Sigmoid colon (tissue), 4 donors: ENCODE results near the gene SLC6A9.

Source experiments
- CTCF ChIP-seq, 4 experiments: fragments of 450-650 bp in 3 of 4; fragments of 200-600 bp in 1 of 4; IDR thresholded peaks; one replicate each; pipeline ENCODE4 v1.5.1; 2016 to 2019; ENCODE audit warnings: antibody characterized with exemption in 4 of 4, mild to moderate bottlenecking in 3 of 4, moderate library complexity in 2 of 4
- EP300 ChIP-seq, 4 donors: sonication (generic); formaldehyde crosslinking; IDR thresholded peaks; one replicate each; pipeline ENCODE4 v1.6.1; 2017; ENCODE audit warnings: antibody characterized with exemption in 4 of 4
- POLR2A ChIP-seq, 2 donors: fragments of 450-650 bp; IDR thresholded peaks; one replicate each; pipeline ENCODE4 v1.6.1; 2016; ENCODE audit warnings: antibody characterized with exemption in 2 of 2, mild to moderate bottlenecking in 2 of 2, moderate library complexity in 2 of 2
- POLR2AphosphoS5 ChIP-seq, 4 donors: sonication (generic); formaldehyde crosslinking; IDR thresholded peaks; one replicate each; pipeline ENCODE4 v1.6.1; 2017; ENCODE audit warnings: antibody characterized with exemption in 4 of 4

- peak in 1 of 2 donors; percentile 45 for TF ChIP-seq POLR2A (IDR thresholded peaks at IDR 0.05)
- TF ChIP-seq CTCF (IDR thresholded peaks at IDR 0.05) = no peak
- TF ChIP-seq POLR2AphosphoS5 (IDR thresholded peaks at IDR 0.05) = peak; percentile 47 to 70 (median 64)
- TF ChIP-seq EP300 (IDR thresholded peaks at IDR 0.05) = no peak
These were observed 1.2 kb downstream of the SLC6A9 start for GRCh38 chr1:44029911-44030604.
